Naive thymus-derived CD8-positive, alpha-beta T cell (primary cell): ENCODE results near the gene C6orf52. TPM values are rescaled to one million over a fixed set of nuclear protein-coding genes. Genes with fewer than 3 reads are reported as not detected.

Experiments used
- ATAC-seq, 2 donors: fragments of 150-1000 bp; cut with Tn5 transposase in 1 of 2; sonication (Bioruptor Pico), chemical (Tn5 transposase) in 1 of 2; 1 replicate in 1 of 2; 2 replicates in 1 of 2; pipeline ENCODE4 v1.10.0; 2021; ENCODE audit warnings: mild to moderate bottlenecking in 2 of 2, moderate library complexity in 2 of 2
- POLR2A ChIA-PET: fragments of 350-600 bp; sonication (Branson Sonifier 250); formaldehyde crosslinking; loops from one replicate; lab custom pipeline; 2021; ENCODE audit warnings: antibody characterized with exemption; lab: Charles Lee
- DNase-seq, 10 donors: peaks; one replicate each; pipeline versions ENCODE4 v3.0.0 to v3.0.0-alpha.2; 2020 to 2022
- H3K27ac Mint-ChIP-seq, 10 donors: one replicate each; pipeline ENCODE4 v1.8.0; 2020 to 2022; ENCODE audit warnings: mild to moderate bottlenecking in 10 of 10, mixed read lengths in 10 of 10, moderate library complexity in 4 of 10, inconsistent platforms in 1 of 10
- H3K27me3 Mint-ChIP-seq, 5 donors: one replicate each; pipeline ENCODE4 v1.8.0; 2021 to 2022; ENCODE audit warnings: mixed read lengths in 5 of 5
- H3K36me3 Mint-ChIP-seq, 3 donors: one replicate each; pipeline ENCODE4 v1.8.0; 2020 to 2022; ENCODE audit warnings: mixed read lengths in 3 of 3, mild to moderate bottlenecking in 2 of 3, inconsistent platforms in 1 of 3
- H3K4me1 Mint-ChIP-seq, 4 donors: one replicate each; pipeline ENCODE4 v1.8.0; 2021 to 2022; ENCODE audit warnings: mixed read lengths in 4 of 4
- H3K4me3 Mint-ChIP-seq, 10 donors: one replicate each; pipeline ENCODE4 v1.8.0; 2020 to 2022; ENCODE audit warnings: mild to moderate bottlenecking in 10 of 10, mixed read lengths in 10 of 10, moderate library complexity in 6 of 10, inconsistent platforms in 1 of 10
- H3K9me3 Mint-ChIP-seq, 9 donors: one replicate each; pipeline ENCODE4 v1.8.0; 2020 to 2022; ENCODE audit warnings: mixed read lengths in 9 of 9, mild to moderate bottlenecking in 3 of 9, inconsistent platforms in 1 of 9, moderate library complexity in 1 of 9
- polyA plus RNA-seq, 3 donors: library from polyadenylated mRNA; unstranded; fragments of 300-500 nt; fragmentation: Illumina TruSeq; gene quantifications; one replicate each; pipeline ENCODE4 v1.2.3, GENCODE V29; 2021
- total RNA-seq, 8 experiments: library from RNA in 2 of 8; stranded (reverse) in 2 of 8; gene quantifications; one replicate each; pipeline ENCODE4 v1.2.3 and lab custom pipeline; 2021 to 2026

Gene C6orf52
- total and polyA plus RNA-seq, 5 experiments from 2014 or later: 0.60 to 1.8 (median 1.1) TPM; not detected in 1

DNA sequence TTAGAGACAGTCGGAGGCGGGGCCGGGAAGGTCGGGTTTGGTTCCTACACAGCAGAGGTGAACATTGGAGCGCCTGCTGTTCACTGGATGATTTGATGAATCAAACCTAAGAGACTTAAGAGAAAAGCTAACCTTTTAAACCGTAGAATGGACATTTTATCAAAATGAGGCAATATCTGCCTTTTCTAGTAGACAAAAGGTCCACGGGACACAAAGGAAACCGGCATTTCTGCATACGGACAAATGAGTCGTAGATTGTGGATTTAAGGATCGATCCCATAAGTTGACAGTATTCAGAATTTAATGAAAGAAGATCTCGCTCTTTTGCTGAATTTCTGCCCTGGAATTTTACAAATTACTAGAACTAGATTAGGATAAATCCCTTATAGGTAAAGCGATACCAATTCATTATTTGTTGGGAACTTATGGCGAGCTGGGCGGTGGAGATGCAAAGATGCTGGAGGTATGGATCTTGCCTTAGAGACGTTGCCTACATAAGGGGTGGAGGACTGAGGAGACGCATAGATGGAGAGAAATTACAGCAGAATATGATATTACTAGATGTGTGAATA is 756 bp upstream of the C6orf52 start:
- no peak for DNase-seq
- POLR2A ChIA-PET: interaction anchor here (0.7 to 3.4 kb wide), 12 partner anchors 11 to 398 kb away, joined by 3 to 77 read pairs (median 6); partner anchors contain the start of genes SMIM13, TMEM14B and TMEM14C
- no peak for ATAC-seq
- Mint-ChIP-seq H3K9me3 (peaks cover 0 to 12% (median 0%) of the 10 kb centered on the region in 9 donors), H3K27me3 (peaks cover 0 to 6% (median 0%) of the 10 kb centered on the region in 5 donors), H3K27ac (peak overlapping the region; percentile 100), H3K4me3 (peak overlapping the region; percentile 93 to 100 (median 98)), H3K36me3 (peaks cover 0 to 24% (median 8%) of the 10 kb centered on the region in 3 donors), H3K4me1 (peaks cover 14 to 52% (median 48%) of the 10 kb centered on the region in 4 donors)

DNA sequence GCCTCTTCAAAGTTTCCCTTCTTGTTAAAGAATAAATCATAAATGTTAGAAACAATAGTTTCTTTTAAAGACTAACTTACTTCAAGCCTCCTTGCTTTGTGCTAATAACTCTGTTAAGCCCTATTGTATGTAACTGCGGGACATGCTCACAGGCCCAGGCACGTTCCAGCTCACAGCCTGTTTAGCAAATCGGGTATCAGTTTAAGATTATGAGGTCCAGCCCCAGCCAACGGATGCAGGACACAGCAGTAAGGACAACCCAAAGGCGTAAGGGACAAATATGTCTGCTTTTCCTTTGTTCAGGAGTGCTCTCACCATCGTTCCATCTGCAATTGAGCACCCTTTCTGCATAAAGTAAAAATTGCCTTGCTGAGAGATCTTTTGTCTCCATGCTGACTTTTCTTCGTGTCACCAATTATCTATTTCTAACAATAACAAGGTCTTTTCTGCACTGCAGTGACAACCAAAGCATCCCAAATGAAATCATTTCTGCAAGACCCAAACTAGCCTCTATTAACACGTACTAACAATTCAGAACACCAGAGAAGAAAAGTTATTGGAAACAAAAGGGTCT is 1.4 kb downstream of the C6orf52 start:
- Mint-ChIP-seq H3K36me3 (peaks cover 0 to 9% (median 4%) of the 10 kb centered on the region in 3 donors), H3K4me3 (peak overlapping the region; percentile 71 to 100 (median 96)), H3K4me1 (peaks cover 12 to 39% (median 37%) of the 10 kb centered on the region in 4 donors), H3K9me3 (peaks cover 0 to 12% (median 0%) of the 10 kb centered on the region in 9 donors), H3K27me3 (peaks cover 0 to 6% (median 0%) of the 10 kb centered on the region in 5 donors), H3K27ac (peak overlapping the region; percentile 5 to 100 (median 92))
- POLR2A ChIA-PET: no interaction called here
- no peak for ATAC-seq
- no peak for DNase-seq

DNA sequence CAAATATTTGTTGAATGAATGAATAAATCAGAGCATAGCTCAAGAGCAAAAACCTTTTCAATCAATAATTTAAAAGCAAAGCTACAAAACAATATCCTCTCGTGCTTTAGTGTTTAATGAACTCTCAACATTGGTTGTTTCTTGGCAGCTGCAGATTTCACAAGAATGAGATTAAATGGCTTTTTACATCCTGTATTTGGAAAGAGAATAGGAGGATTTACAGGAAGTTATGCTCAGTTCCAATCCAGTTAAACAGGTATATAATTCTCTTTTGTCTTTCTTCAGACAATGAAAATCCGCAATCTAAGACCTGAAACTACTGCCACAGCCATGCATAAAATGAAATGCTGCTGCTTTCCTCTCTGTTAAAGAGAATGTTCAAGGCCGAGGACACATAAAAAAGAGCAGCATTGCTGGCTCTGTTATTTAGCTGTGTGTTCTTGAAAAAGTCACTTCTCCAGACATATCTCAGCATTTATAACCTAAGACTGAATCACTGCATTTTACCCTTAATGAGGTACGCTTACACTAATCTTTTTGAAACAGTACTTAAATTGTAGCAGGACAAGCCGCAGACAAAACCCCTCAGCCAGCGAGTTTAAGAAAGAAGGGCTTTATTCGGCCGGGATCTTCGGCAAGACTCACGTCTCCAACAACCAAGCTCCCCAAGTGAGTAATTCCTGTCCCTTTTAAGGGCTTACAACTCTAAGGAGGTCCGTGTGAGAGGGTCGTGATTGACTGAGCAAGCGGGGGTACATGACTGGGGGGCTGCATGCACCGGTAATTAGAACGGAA is 3.6 kb downstream of the C6orf52 start:
- Mint-ChIP-seq H3K27ac (peak overlapping the region in 1 of 10 donors; percentile 14), H3K36me3 (peaks cover 0 to 4% (median 0%) of the 10 kb centered on the region in 3 donors), H3K4me3 (peak overlapping the region in 2 of 10 donors; percentile 10 to 15), H3K4me1 (peaks cover 11 to 24% (median 24%) of the 10 kb centered on the region in 4 donors), H3K9me3 (peaks cover 0 to 12% (median 0%) of the 10 kb centered on the region in 9 donors), H3K27me3 (peaks cover 0 to 6% (median 0%) of the 10 kb centered on the region in 5 donors)
- ATAC-seq: no peak
- POLR2A ChIA-PET: no interaction called here
- no peak for DNase-seq

DNA sequence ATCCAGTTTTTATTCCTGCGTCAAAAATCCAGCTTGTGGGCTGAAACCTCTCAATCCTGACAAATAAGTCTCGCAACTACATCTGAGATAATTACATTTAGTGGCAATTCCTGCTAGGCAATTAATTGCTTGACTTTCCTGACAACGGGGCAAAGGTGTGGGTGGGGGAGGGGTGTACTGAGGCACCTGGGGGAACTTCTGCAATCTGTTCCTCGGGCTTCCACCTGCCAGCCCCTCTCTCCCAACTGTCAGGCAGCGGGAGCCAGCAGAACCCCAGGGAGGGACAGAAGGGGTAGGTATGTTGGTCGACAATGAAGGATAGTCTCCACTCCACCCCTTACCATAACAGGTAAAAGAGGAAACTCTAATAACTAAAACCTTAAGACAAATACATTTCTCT is 6.8 kb downstream of the C6orf52 start:
- POLR2A ChIA-PET: no interaction called here
- Mint-ChIP-seq H3K36me3 (peaks cover 0 to 1% (median 0%) of the 10 kb centered on the region in 3 donors), H3K9me3 (peaks cover 0 to 1% (median 0%) of the 10 kb centered on the region in 9 donors), H3K27ac (no peak overlapping the region), H3K4me1 (peaks cover 4 to 23% (median 12%) of the 10 kb centered on the region in 4 donors), H3K4me3 (no peak overlapping the region), H3K27me3 (peaks cover 0 to 12% (median 3%) of the 10 kb centered on the region in 5 donors)
- ATAC-seq (no peak), DNase-seq (no peak)

DNA sequence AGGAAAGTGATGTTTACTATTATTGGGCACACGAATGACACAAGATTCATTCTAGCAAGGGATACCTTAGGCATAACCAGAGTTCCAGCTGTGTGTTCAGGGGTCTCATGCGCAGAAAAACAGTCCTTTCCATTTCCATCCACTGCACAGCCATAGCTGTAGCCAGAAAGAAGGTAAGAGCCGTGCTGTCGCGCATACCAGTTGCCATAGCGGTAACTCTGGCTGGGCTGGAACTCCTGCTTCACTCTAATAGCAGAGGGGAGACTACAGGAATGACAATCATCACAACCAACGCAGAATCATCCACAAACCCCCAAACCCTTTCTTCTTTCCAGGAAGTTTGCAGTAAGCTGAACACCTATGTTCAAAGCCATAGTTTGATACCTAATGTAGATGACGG is 7.5 kb downstream of the C6orf52 start:
- Mint-ChIP-seq H3K36me3 (no peaks in the 10 kb centered on the region), H3K4me3 (no peak overlapping the region)

DNA sequence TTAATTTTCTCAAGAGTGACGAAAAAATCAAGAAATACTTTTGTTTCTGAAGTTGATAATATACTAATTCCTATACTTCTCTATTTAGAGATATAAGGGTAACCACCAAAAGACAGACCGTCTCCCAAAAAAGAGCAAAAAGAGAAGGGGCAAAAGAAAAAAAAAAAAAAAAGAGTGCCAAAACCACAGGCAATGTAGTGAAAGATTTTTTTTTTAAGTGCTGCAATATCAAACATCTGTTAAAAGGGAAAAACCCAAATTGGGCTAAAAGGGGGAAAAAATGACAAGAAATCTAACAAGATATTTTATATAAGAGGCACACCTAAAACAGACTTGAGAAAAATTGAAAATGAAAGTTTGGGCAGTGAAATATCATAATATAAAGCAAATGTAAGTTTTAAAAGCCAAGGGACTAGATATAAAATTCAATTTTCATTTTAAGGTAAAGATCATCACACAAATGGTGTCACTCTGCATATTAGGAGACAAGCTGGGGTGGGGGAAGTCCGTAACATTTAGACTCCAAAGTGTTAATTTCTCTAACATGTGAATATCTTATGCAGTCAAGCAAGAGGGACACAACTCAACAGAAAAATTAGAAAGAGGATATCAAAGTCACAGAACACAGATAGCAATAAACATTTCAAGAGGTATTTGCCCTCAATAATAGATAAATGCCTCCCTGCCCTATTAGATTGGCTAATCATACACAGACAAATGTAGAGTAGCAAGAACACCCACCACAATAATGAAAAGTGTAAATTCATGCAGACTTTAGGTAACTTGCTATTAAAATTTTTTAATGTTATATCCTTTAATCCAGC is 9.1 kb downstream of the C6orf52 start:
- Mint-ChIP-seq H3K36me3 (no peaks in the 10 kb centered on the region), H3K27me3 (peaks cover 0 to 12% (median 3%) of the 10 kb centered on the region in 5 donors), H3K27ac (peak overlapping the region in 1 of 10 donors; percentile 24), H3K4me3 (no peak overlapping the region), H3K9me3 (no peaks in the 10 kb centered on the region), H3K4me1 (peaks cover 4 to 27% (median 17%) of the 10 kb centered on the region in 4 donors)
- DNase-seq (no peak), ATAC-seq (no peak)
- POLR2A ChIA-PET: no interaction called here

More for the DNA sequence above, 7.5 kb downstream of the C6orf52 start:
- H3K27me3 Mint-ChIP-seq: peaks cover 0 to 12% (median 3%) of the 10 kb centered on the region in 5 donors
- POLR2A ChIA-PET: no interaction called here
- ATAC-seq (no peak), DNase-seq (no peak)
- no peak overlapping the region for H3K27ac Mint-ChIP-seq
- no peaks in the 10 kb centered on the region for H3K9me3 Mint-ChIP-seq
- H3K4me1 Mint-ChIP-seq: peaks cover 4 to 27% (median 17%) of the 10 kb centered on the region in 4 donors

DNA sequence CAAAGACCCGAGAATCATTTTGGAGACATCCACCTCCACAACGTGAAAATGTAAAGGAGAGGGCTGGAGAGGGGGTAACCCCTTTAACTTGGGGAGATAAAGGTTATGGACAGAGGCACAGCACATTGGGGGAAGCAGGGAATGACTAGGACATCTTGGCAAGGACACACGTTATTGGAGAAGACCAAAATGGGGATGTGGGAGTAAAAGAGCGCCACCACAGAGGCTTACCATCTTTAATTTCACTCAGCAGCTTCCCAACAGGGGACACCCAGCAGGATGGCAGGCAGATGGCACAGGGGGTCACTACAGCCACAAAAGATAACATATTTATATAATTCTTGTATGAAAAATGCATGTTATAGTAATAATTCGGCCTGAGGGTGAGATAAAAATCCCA is 9.8 kb downstream of the C6orf52 start:
- POLR2A ChIA-PET: interaction anchor here (1.1 kb wide), 1 partner anchor 10 kb away, joined by 4 read pairs; the partner anchor contains the start of genes C6orf52 and PAK1IP1
- H3K4me1 Mint-ChIP-seq: peaks cover 4 to 27% (median 17%) of the 10 kb centered on the region in 4 donors
- H3K4me3 Mint-ChIP-seq: no peak overlapping the region
- DNase-seq (no peak), ATAC-seq (no peak)
- peak overlapping the region in 4 of 10 donors; percentile 9 to 30 (median 18) for H3K27ac Mint-ChIP-seq
- H3K36me3 Mint-ChIP-seq: no peaks in the 10 kb centered on the region
- H3K27me3 Mint-ChIP-seq: peaks cover 0 to 12% (median 3%) of the 10 kb centered on the region in 5 donors
- no peaks in the 10 kb centered on the region for H3K9me3 Mint-ChIP-seq

DNA sequence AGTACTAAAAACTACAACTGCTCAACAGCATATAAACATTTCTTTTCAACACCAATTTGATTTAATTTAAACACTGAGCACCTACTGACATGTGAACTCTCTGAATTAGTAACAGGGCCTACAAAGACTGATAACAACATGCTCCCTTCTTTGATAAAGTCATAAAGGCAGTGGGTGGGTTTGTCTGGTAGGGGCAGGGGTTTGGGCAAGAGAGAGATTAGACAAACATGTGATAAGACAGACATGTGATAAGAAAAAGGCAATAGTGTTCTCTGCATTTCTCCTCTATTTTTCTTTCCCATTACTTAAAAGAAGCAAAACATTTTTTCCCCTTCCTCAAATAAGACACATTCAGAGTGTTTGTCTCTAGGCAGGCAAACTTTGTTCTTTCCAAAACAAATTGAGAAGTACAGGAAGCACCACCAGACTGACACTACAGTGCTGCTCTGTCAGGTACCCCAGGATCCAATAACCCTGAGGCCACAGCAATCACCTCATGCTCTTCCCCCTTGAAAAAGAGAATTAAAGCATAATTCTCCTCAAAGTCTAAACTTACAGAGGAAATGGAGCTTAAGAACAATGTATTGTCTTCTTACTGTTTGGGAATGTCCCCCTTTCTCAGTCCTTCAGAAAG is 11.9 kb downstream of the C6orf52 start:
- Mint-ChIP-seq H3K36me3 (no peaks in the 10 kb centered on the region), H3K4me1 (peaks cover 4 to 27% (median 17%) of the 10 kb centered on the region in 4 donors), H3K4me3 (peak overlapping the region in 2 of 10 donors; percentile 3 to 16), H3K27ac (peak overlapping the region in 8 of 10 donors; percentile 9 to 89 (median 68)), H3K27me3 (peaks cover 0 to 12% (median 3%) of the 10 kb centered on the region in 5 donors), H3K9me3 (no peaks in the 10 kb centered on the region)
- DNase-seq: no peak
- no peak for ATAC-seq
- POLR2A ChIA-PET: no interaction called here

DNA sequence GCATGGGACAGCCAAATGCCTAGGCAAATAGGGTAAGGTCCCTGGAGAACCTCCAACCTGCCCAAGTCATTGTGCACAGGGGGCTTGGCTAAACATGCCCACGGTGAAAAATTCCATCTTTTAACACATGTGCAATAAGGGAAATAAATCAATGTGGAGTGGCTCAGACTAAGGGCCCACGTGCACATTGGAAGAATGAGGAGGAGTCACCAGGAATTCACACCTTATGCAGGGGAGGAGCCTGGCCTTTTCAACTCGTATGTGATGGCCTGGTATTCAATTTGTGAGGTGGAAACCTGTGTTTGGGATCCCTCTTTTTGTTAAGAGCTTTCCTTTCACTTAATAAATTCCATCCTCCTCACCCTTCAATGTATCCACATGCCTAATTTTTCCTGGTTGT is 12.6 kb downstream of the C6orf52 start:
- Mint-ChIP-seq H3K27ac (peak overlapping the region in 3 of 10 donors; percentile 3 to 84 (median 33)), H3K27me3 (peaks cover 0 to 12% (median 3%) of the 10 kb centered on the region in 5 donors), H3K4me1 (peaks cover 4 to 27% (median 17%) of the 10 kb centered on the region in 4 donors), H3K4me3 (no peak overlapping the region), H3K36me3 (peaks cover 0 to 1% (median 0%) of the 10 kb centered on the region in 3 donors), H3K9me3 (no peaks in the 10 kb centered on the region)
- no peak for ATAC-seq
- POLR2A ChIA-PET: no interaction called here
- no peak for DNase-seq

DNA sequence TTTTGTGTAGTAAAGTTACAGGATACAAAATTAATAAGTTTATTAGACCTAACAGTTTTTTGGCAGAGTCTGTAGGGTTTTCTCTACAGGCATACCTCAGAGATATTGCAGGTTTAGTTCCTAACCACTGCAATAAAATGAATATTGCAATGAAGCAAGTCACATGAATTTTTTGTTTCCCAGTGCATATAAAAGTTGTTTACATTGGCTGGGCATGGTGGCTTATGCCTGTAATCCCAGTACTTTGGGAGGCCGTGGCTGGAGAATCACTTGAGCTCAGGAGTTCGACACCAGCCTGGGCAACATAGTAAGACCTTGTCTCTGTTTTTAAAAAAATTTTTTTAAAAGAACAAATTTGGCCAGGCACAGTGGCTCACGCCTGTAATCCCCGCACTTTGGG is 16.0 kb downstream of the C6orf52 start:
- POLR2A ChIA-PET: no interaction called here
- Mint-ChIP-seq H3K36me3 (peaks cover 0 to 5% (median 0%) of the 10 kb centered on the region in 3 donors), H3K4me1 (peaks cover 2 to 14% (median 11%) of the 10 kb centered on the region in 4 donors), H3K4me3 (no peak overlapping the region), H3K27ac (no peak overlapping the region), H3K27me3 (peaks cover 0 to 5% (median 0%) of the 10 kb centered on the region in 5 donors), H3K9me3 (no peaks in the 10 kb centered on the region)
- no peak for DNase-seq
- ATAC-seq: no peak

DNA sequence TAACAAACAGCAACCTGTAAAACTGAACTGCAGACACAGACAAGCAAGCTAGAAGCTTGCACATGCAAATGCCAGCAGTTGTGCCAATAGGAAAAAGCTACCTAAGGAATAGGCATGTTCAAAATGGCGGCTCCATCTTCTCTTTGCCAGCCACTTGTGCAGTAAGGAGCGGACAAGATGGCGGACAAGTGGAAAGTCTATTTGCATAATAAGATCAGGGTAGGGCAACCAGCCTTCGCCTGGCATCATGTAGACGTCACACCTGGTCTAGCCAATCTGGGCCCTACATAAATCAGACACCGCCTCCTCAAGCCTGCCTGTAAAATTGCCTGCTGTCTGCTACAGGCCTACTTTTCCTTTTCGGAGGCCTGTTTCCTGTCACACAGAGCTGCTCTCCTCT is 18.0 kb downstream of the C6orf52 start:
- DNase-seq: no peak
- peaks cover 0 to 5% (median 0%) of the 10 kb centered on the region in 5 donors for H3K27me3 Mint-ChIP-seq
- no peak for ATAC-seq
- no peaks in the 10 kb centered on the region for H3K9me3 Mint-ChIP-seq
- H3K4me3 Mint-ChIP-seq: no peak overlapping the region
- H3K4me1 Mint-ChIP-seq: no peaks in the 10 kb centered on the region
- POLR2A ChIA-PET: no interaction called here
- peaks cover 0 to 5% (median 0%) of the 10 kb centered on the region in 3 donors for H3K36me3 Mint-ChIP-seq
- no peak overlapping the region for H3K27ac Mint-ChIP-seq
